Mesendoderm (in vitro differentiated cells): ENCODE measurements around the gene TTC36.

ENCODE experiments used
- DNase-seq: peaks from one replicate; pipeline ENCODE4 v3.0.0; 2013
- H2AK5ac ChIP-seq: 2 replicates; pipeline ENCODE4 v1.6.1; 2013; ENCODE audit warnings: low read length, inconsistent platforms
- H2BK120ac ChIP-seq: 2 replicates; pipeline ENCODE4 v1.6.1; 2013; ENCODE audit warnings: low read depth, mild to moderate bottlenecking, low read length, moderate library complexity, mixed read lengths
- H2BK15ac ChIP-seq: replicated peaks from 2 replicates; pipeline ENCODE4 v1.6.1; 2013; ENCODE audit warnings: low read depth, mild to moderate bottlenecking, moderate library complexity
- H2BK5ac ChIP-seq: 2 replicates; pipeline ENCODE4 v1.6.1; 2013; ENCODE audit warnings: low read length, inconsistent platforms
- H3K18ac ChIP-seq: 2 replicates; pipeline ENCODE4 v1.6.1; 2013; ENCODE audit warnings: mild to moderate bottlenecking, low read length, mixed read lengths
- H3K23ac ChIP-seq: one replicate; pipeline ENCODE4 v1.6.1; 2013; ENCODE audit warnings: low read length
- H3K27ac ChIP-seq: 2 replicates; pipeline ENCODE4 v1.5.1; 2013; ENCODE audit warnings: low read depth, mild to moderate bottlenecking, inconsistent platforms, low read length, moderate library complexity
- H3K27me3 ChIP-seq: 2 replicates; pipeline ENCODE4 v1.6.1; 2013; ENCODE audit warnings: low read length, control low read depth, mild to moderate bottlenecking, inconsistent platforms; ENCODE audit not compliant: insufficient read depth, poor library complexity
- H3K36me3 ChIP-seq: 2 replicates; pipeline ENCODE4 v1.6.1; 2013; ENCODE audit warnings: low read length, inconsistent platforms; ENCODE audit not compliant: control insufficient read depth, insufficient read depth
- H3K4ac ChIP-seq: one replicate; pipeline ENCODE4 v1.6.1; 2013; ENCODE audit warnings: low read depth, mild to moderate bottlenecking, low read length, moderate library complexity
- H3K4me1 ChIP-seq: 2 replicates; pipeline ENCODE4 v1.6.1; 2013; ENCODE audit warnings: low read depth, low read length, inconsistent platforms; ENCODE audit not compliant: control insufficient read depth
- H3K4me2 ChIP-seq: 2 replicates; pipeline ENCODE4 v1.6.1; 2013; ENCODE audit warnings: low read length
- H3K4me3 ChIP-seq: 2 replicates; pipeline ENCODE4 v1.5.1; 2013; ENCODE audit warnings: mild to moderate bottlenecking, low read length
- H3K56ac ChIP-seq: one replicate; pipeline ENCODE4 v1.6.1; 2013; ENCODE audit warnings: low read length
- H3K79me1 ChIP-seq: 2 replicates; pipeline ENCODE4 v1.6.1; 2013; ENCODE audit warnings: low read length, inconsistent platforms
- H3K79me2 ChIP-seq: 2 replicates; pipeline ENCODE4 v1.6.1; 2013; ENCODE audit warnings: mild to moderate bottlenecking, low read length; ENCODE audit not compliant: control insufficient read depth, insufficient read depth
- H3K9ac ChIP-seq: 2 replicates; pipeline ENCODE4 v1.6.1; 2013; ENCODE audit warnings: low read length, inconsistent platforms
- H4K5ac ChIP-seq: one replicate; pipeline ENCODE4 v1.6.1; 2013; ENCODE audit warnings: low read length
- H4K8ac ChIP-seq: one replicate; pipeline ENCODE4 v1.6.1; 2013; ENCODE audit warnings: low read depth, mild to moderate bottlenecking, control low read depth, low read length, moderate library complexity
- WGBS: extraction: QIAGEN DNeasy Blood & Tissue Kit; methylation state at CpG from one replicate; pipeline ENCODE4 v1.1.7; 2013; ENCODE audit warnings: low lambda C conversion rate, missing lambda C conversion rate; ENCODE audit not compliant: insufficient coverage; ENCODE audit errors: extremely low coverage; 5-methylcytosine and 5-hydroxymethylcytosine counted together

The TTC36 gene

GRCh38 chr11:118532852-118533768 lies 5.8 kb downstream of the TTC36 start:
- H3K27me3 ChIP-seq = no peaks in the 10 kb centered on the region
- H2BK5ac ChIP-seq = no peak overlapping the region
- no peak overlapping the region for H3K9ac ChIP-seq
- no peak overlapping the region for H3K4me3 ChIP-seq
- DNase-seq = no peak
- H3K56ac ChIP-seq = no peak overlapping the region
- no peak overlapping the region for H4K8ac ChIP-seq
- no peak overlapping the region for H2AK5ac ChIP-seq
- H3K23ac ChIP-seq = no peak overlapping the region
- no CpG with 5 or more reads among the region's 19 CpGs for WGBS
- H3K27ac ChIP-seq = no peak overlapping the region
- H3K36me3 ChIP-seq = no peaks in the 10 kb centered on the region
- H3K18ac ChIP-seq = no peak overlapping the region
- H3K79me1 ChIP-seq = no peaks in the 10 kb centered on the region
- no peak overlapping the region for H2BK120ac ChIP-seq
- H2BK15ac ChIP-seq = no peak overlapping the region
- H3K4ac ChIP-seq = no peak overlapping the region
- H3K79me2 ChIP-seq = no peaks in the 10 kb centered on the region
- H4K5ac ChIP-seq = no peak overlapping the region
- no peaks in the 10 kb centered on the region for H3K4me1 ChIP-seq
- H3K4me2 ChIP-seq = no peak overlapping the region

GRCh38 chr11:118533769-118534729 lies 6.8 kb downstream of the TTC36 start:
- Histone ChIP-seq H3K27ac (no peak overlapping the region), H3K23ac (no peak overlapping the region)
- WGBS = no CpG with 5 or more reads among the region's 27 CpGs

GRCh38 chr11:118535261-118535660 lies 8.0 kb downstream of the TTC36 start:
- Histone ChIP-seq H3K56ac (no peak overlapping the region), H4K8ac (no peak overlapping the region)

More at GRCh38 chr11:118533769-118534729, 6.8 kb downstream of the TTC36 start:
- no peak overlapping the region for H2AK5ac ChIP-seq
- no peak overlapping the region for H3K4ac ChIP-seq
- no peak overlapping the region for H2BK5ac ChIP-seq
- H3K27me3 ChIP-seq = no peaks in the 10 kb centered on the region
- H4K8ac ChIP-seq = no peak overlapping the region
- H2BK15ac ChIP-seq = no peak overlapping the region
- no peak overlapping the region for H4K5ac ChIP-seq
- H3K79me1 ChIP-seq = no peaks in the 10 kb centered on the region
- no peak overlapping the region for H2BK120ac ChIP-seq
- no peak overlapping the region for H3K9ac ChIP-seq
- H3K4me2 ChIP-seq = no peak overlapping the region
- H3K56ac ChIP-seq = no peak overlapping the region
- H3K4me3 ChIP-seq = no peak overlapping the region
- no peak overlapping the region for H3K18ac ChIP-seq
- H3K36me3 ChIP-seq = no peaks in the 10 kb centered on the region
- no peak for DNase-seq
- no peaks in the 10 kb centered on the region for H3K4me1 ChIP-seq
- no peaks in the 10 kb centered on the region for H3K79me2 ChIP-seq

GRCh38 chr11:118536726-118537125 lies 9.5 kb downstream of the TTC36 start:
- no peak overlapping the region for H3K23ac ChIP-seq
- WGBS = no CpG with 5 or more reads among the region's 5 CpGs
- H3K18ac ChIP-seq = no peak overlapping the region
- no peak overlapping the region for H3K9ac ChIP-seq
- H3K56ac ChIP-seq = no peak overlapping the region
- no peak overlapping the region for H3K4me3 ChIP-seq
- no peak overlapping the region for H4K5ac ChIP-seq
- H2AK5ac ChIP-seq = no peak overlapping the region
- no peaks in the 10 kb centered on the region for H3K79me2 ChIP-seq
- H2BK15ac ChIP-seq = no peak overlapping the region
- no peak overlapping the region for H3K27ac ChIP-seq
- H3K4me2 ChIP-seq = no peak overlapping the region
- no peak overlapping the region for H2BK5ac ChIP-seq
- no peaks in the 10 kb centered on the region for H3K27me3 ChIP-seq
- H2BK120ac ChIP-seq = no peak overlapping the region
- H3K4ac ChIP-seq = no peak overlapping the region
- no peak for DNase-seq
- H4K8ac ChIP-seq = no peak overlapping the region
- H3K4me1 ChIP-seq = no peaks in the 10 kb centered on the region
- no peaks in the 10 kb centered on the region for H3K79me1 ChIP-seq
- H3K36me3 ChIP-seq = no peaks in the 10 kb centered on the region

More at GRCh38 chr11:118535261-118535660, 8.0 kb downstream of the TTC36 start:
- Histone ChIP-seq H3K27me3 (no peaks in the 10 kb centered on the region), H3K79me2 (no peaks in the 10 kb centered on the region), H3K27ac (no peak overlapping the region), H3K4me3 (no peak overlapping the region), H3K23ac (no peak overlapping the region), H3K79me1 (no peaks in the 10 kb centered on the region), H2BK15ac (no peak overlapping the region), H3K18ac (no peak overlapping the region), H2BK120ac (no peak overlapping the region), H3K36me3 (no peaks in the 10 kb centered on the region), H4K5ac (no peak overlapping the region), H3K9ac (no peak overlapping the region), H3K4ac (no peak overlapping the region), H3K4me1 (no peaks in the 10 kb centered on the region), H3K4me2 (no peak overlapping the region), H2AK5ac (no peak overlapping the region), H2BK5ac (no peak overlapping the region)
- no CpG with 5 or more reads among the region's 9 CpGs for WGBS
- DNase-seq = no peak

GRCh38 chr11:118537409-118537980 lies 10.2 kb downstream of the TTC36 start:
- Histone ChIP-seq H3K27me3 (no peaks in the 10 kb centered on the region), H3K23ac (no peak overlapping the region), H2BK120ac (no peak overlapping the region), H2BK5ac (no peak overlapping the region), H3K4me1 (no peaks in the 10 kb centered on the region), H3K4ac (no peak overlapping the region), H4K8ac (no peak overlapping the region), H3K79me2 (no peaks in the 10 kb centered on the region), H3K4me2 (no peak overlapping the region), H2BK15ac (no peak overlapping the region), H4K5ac (no peak overlapping the region), H3K56ac (no peak overlapping the region), H3K36me3 (no peaks in the 10 kb centered on the region), H3K27ac (no peak overlapping the region), H3K4me3 (no peak overlapping the region), H3K9ac (no peak overlapping the region), H3K18ac (no peak overlapping the region), H2AK5ac (no peak overlapping the region), H3K79me1 (no peaks in the 10 kb centered on the region)
- DNase-seq = no peak
- WGBS = no CpG with 5 or more reads among the region's 6 CpGs
